Limb (tissue), 2 donors: ENCODE data around the gene A2ML1.
"Not testable (repeated sequence)": the region's sequence is repeated elsewhere in the genome, so short reads cannot be mapped to it uniquely, and the experiment has no call there.

ENCODE experiments used
- DNase-seq, 2 donors: peaks; one replicate each; pipeline ENCODE4 v3.0.0-alpha.2; 2016; ENCODE audit errors: extremely low spot score in 2 of 2

Gene A2ML1

GRCh38 chr12:8816448-8817050, 5.9 kb upstream of the A2ML1 start:
- DNase-seq, result no peak

- no peak for DNase-seq
These were observed 4.6 kb upstream of the A2ML1 start for GRCh38 chr12:8817856-8818255.

- DNase-seq, result no peak
These were observed 3.9 kb upstream of the A2ML1 start for GRCh38 chr12:8818526-8818925.

- DNase-seq, result no peak
These were observed 2.8 kb upstream of the A2ML1 start for GRCh38 chr12:8819666-8819980.

- DNase-seq, result not testable (repeated sequence)
These were observed 1.6 kb upstream of the A2ML1 start for GRCh38 chr12:8820676-8821407.

GRCh38 chr12:8821591-8821990, 830 bp upstream of the A2ML1 start:
- no peak for DNase-seq

- no peak for DNase-seq
These were observed 1.3 kb downstream of the A2ML1 start for GRCh38 chr12:8823565-8824300.

- DNase-seq, result no peak
These were observed 5.3 kb downstream of the A2ML1 start for GRCh38 chr12:8827551-8828256.

GRCh38 chr12:8828257-8829124, 6.1 kb downstream of the A2ML1 start:
- DNase-seq, result no peak

- DNase-seq, result no peak
These were observed 6.7 kb downstream of the A2ML1 start for GRCh38 chr12:8829125-8829518.

- DNase-seq, result no peak
These were observed 7.2 kb downstream of the A2ML1 start for GRCh38 chr12:8829621-8830020.

- no peak for DNase-seq
These were observed 8.7 kb downstream of the A2ML1 start for GRCh38 chr12:8831116-8831515.

- no peak for DNase-seq
These were observed 10.1 kb downstream of the A2ML1 start for GRCh38 chr12:8832500-8832899.

GRCh38 chr12:8834230-8834629, 11.8 kb downstream of the A2ML1 start:
- DNase-seq, result no peak

- no peak for DNase-seq
These were observed 14.9 kb downstream of the A2ML1 start for GRCh38 chr12:8837291-8837690.

GRCh38 chr12:8840321-8840720, 17.9 kb downstream of the A2ML1 start:
- no peak for DNase-seq

GRCh38 chr12:8840938-8841633, 18.7 kb downstream of the A2ML1 start:
- DNase-seq, result no peak

- DNase-seq, result no peak
These were observed 19.4 kb downstream of the A2ML1 start for GRCh38 chr12:8841778-8842177.

- no peak for DNase-seq
These were observed 22.2 kb downstream of the A2ML1 start for GRCh38 chr12:8844665-8845064.

- DNase-seq, result no peak
These were observed 23.9 kb downstream of the A2ML1 start for GRCh38 chr12:8846305-8846704.

- DNase-seq, result no peak
These were observed 25.0 kb downstream of the A2ML1 start for GRCh38 chr12:8847435-8847834.
